Fibroblast of the aortic adventitia (primary cell): ENCODE measurements around the gene AARS1. TPM values are rescaled to one million over a fixed set of nuclear protein-coding genes. Genes with fewer than 3 reads are reported as not detected.

Experiments
- DNase-seq: peaks from one replicate; pipeline ENCODE4 v3.0.0-alpha.2; 2010; ENCODE audit warnings: low read depth
- H3K4me3 ChIP-seq: 2 replicates; pipeline ENCODE4 v1.5.1; 2011; ENCODE audit warnings: low read depth, mild to moderate bottlenecking, control low read depth, low read length, moderate library complexity
- total RNA-seq: library from RNA; depleted of rRNA; stranded (reverse); fragments of >200 nt; gene quantifications from 2 replicates; pipeline ENCODE4 v1.2.3, GENCODE V29; 2012; ENCODE audit warnings: low replicate concordance
- TF ChIP-seq, protein P1 (sequence below): IDR thresholded peaks from 2 replicates; pipeline ENCODE4 v1.5.1; 2011; ENCODE audit warnings: mild to moderate bottlenecking, low read length, control low read depth, inconsistent platforms; ENCODE audit not compliant: insufficient read depth

AARS1 gene
- total RNA-seq, 1 donor = 167 TPM

DNA sequence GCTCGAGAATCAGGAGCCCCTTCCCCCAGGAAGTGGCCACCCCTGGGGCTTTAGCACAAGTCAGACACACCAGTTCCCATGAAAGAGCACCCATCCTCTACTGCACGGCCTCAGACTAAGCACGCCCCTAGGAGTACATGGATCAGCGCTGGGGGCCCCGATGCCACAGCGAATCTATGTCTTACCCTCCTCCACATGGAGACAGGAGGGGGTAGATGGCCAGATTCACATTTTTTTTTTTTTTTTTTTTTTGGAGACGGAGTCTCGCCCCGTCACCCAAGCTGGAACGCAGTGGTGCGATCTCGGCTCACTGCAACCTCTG is 34.4 kb downstream of the AARS1 start:
- H3K4me3 ChIP-seq = no peak overlapping the region
- TF ChIP-seq, protein P1, sequence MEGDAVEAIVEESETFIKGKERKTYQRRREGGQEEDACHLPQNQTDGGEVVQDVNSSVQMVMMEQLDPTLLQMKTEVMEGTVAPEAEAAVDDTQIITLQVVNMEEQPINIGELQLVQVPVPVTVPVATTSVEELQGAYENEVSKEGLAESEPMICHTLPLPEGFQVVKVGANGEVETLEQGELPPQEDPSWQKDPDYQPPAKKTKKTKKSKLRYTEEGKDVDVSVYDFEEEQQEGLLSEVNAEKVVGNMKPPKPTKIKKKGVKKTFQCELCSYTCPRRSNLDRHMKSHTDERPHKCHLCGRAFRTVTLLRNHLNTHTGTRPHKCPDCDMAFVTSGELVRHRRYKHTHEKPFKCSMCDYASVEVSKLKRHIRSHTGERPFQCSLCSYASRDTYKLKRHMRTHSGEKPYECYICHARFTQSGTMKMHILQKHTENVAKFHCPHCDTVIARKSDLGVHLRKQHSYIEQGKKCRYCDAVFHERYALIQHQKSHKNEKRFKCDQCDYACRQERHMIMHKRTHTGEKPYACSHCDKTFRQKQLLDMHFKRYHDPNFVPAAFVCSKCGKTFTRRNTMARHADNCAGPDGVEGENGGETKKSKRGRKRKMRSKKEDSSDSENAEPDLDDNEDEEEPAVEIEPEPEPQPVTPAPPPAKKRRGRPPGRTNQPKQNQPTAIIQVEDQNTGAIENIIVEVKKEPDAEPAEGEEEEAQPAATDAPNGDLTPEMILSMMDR = no peak
- no peak for DNase-seq

- TF ChIP-seq, protein P1 = no peak
- no peak for DNase-seq
- no peak overlapping the region for H3K4me3 ChIP-seq
Measured at GRCh38 chr16:70254180-70254964, 34.9 kb downstream of the AARS1 start.

GRCh38 chr16:70253291-70254106 is 35.8 kb downstream of the AARS1 start:
- H3K4me3 ChIP-seq = no peak overlapping the region
- TF ChIP-seq, protein P1 = peak; percentile 64
- DNase-seq = peak; percentile 41

- peak; percentile 18 for DNase-seq
- TF ChIP-seq, protein P1 = peak; percentile 54
- H3K4me3 ChIP-seq = no peak overlapping the region
Measured at GRCh38 chr16:70252355-70252988, 36.8 kb downstream of the AARS1 start.

GRCh38 chr16:70251629-70252354 is 37.5 kb downstream of the AARS1 start, which contains the start of gene EXOSC6:
EXOSC6 (minus strand) TSS chr16:70251940; CDS start chr16:70251900, 40 bp downstream.
- peak; percentile 82 for DNase-seq
- TF ChIP-seq, protein P1 = peak; percentile 92
- peak within 1 kb of the TSS; percentile 52 for H3K4me3 ChIP-seq
